IgD-negative memory B cell (primary cell): Measurements from ENCODE around the gene CD160. TPM values are rescaled to one million over a fixed set of nuclear protein-coding genes. Genes with fewer than 3 reads are reported as not detected.
"Not testable (repeated sequence)": the region's sequence is repeated elsewhere in the genome, so short reads cannot be mapped to it uniquely, and the experiment has no call there.

Source experiments
- H3K27ac Mint-ChIP-seq, 3 donors: one replicate each; pipeline ENCODE4 v1.8.0; 2020 to 2022; ENCODE audit warnings: mild to moderate bottlenecking in 3 of 3, mixed read lengths in 3 of 3, moderate library complexity in 1 of 3
- H3K27me3 Mint-ChIP-seq: one replicate; pipeline ENCODE4 v1.8.0; 2021; ENCODE audit warnings: mixed read lengths
- H3K36me3 Mint-ChIP-seq: one replicate; pipeline ENCODE4 v1.8.0; 2020; ENCODE audit warnings: mild to moderate bottlenecking, mixed read lengths
- H3K4me1 Mint-ChIP-seq, 3 donors: one replicate each; pipeline ENCODE4 v1.8.0; 2020 to 2022; ENCODE audit warnings: mixed read lengths in 3 of 3, mild to moderate bottlenecking in 1 of 3
- H3K4me3 Mint-ChIP-seq, 4 donors: one replicate each; pipeline ENCODE4 v1.8.0; 2020 to 2022; ENCODE audit warnings: mild to moderate bottlenecking in 4 of 4, mixed read lengths in 4 of 4, moderate library complexity in 3 of 4
- H3K9me3 Mint-ChIP-seq, 3 donors: one replicate each; pipeline ENCODE4 v1.8.0; 2020 to 2021; ENCODE audit warnings: mixed read lengths in 3 of 3, mild to moderate bottlenecking in 1 of 3
- polyA plus RNA-seq: library from polyadenylated mRNA; unstranded; fragments of 300-500 nt; fragmentation: Illumina TruSeq; gene quantifications from one replicate; pipeline ENCODE4 v1.2.3, GENCODE V29; 2021

The CD160 gene
- polyA plus RNA-seq, 1 donor from 2014 or later: 1.8 TPM

GRCh38 chr1:145726193-145726592 is 6.9 kb downstream of the CD160 start:
- H3K27ac Mint-ChIP-seq, H3K9me3 Mint-ChIP-seq, H3K4me1 Mint-ChIP-seq, H3K27me3 Mint-ChIP-seq, H3K4me3 Mint-ChIP-seq, H3K36me3 Mint-ChIP-seq: not testable (repeated sequence)

GRCh38 chr1:145729196-145729595 is 9.9 kb downstream of the CD160 start:
- Mint-ChIP-seq H3K9me3 (no peaks in the 10 kb centered on the region), H3K4me1 (peaks cover 0 to 1% (median 0%) of the 10 kb centered on the region in 3 donors), H3K27ac (no peak overlapping the region), H3K27me3 (no peaks in the 10 kb centered on the region), H3K36me3 (peaks cover 4% of the 10 kb centered on the region), H3K4me3 (no peak overlapping the region)

- Mint-ChIP-seq H3K27ac (no peak overlapping the region), H3K4me3 (no peak overlapping the region), H3K9me3 (no peaks in the 10 kb centered on the region), H3K4me1 (peaks cover 0 to 2% (median 0%) of the 10 kb centered on the region in 3 donors), H3K27me3 (no peaks in the 10 kb centered on the region), H3K36me3 (peaks cover 4% of the 10 kb centered on the region)
Observed at GRCh38 chr1:145729666-145730436, 10.6 kb downstream of the CD160 start.

GRCh38 chr1:145730467-145730866 is 11.2 kb downstream of the CD160 start:
- Mint-ChIP-seq H3K27ac (no peak overlapping the region), H3K36me3 (peaks cover 4% of the 10 kb centered on the region)

GRCh38 chr1:145730900-145731299 is 11.6 kb downstream of the CD160 start:
- Mint-ChIP-seq H3K27me3 (no peaks in the 10 kb centered on the region), H3K4me1 (peaks cover 0 to 2% (median 0%) of the 10 kb centered on the region in 3 donors), H3K9me3 (no peaks in the 10 kb centered on the region), H3K27ac (no peak overlapping the region), H3K36me3 (peaks cover 4% of the 10 kb centered on the region), H3K4me3 (no peak overlapping the region)

More at GRCh38 chr1:145730467-145730866, 11.2 kb downstream of the CD160 start:
- H3K9me3 Mint-ChIP-seq: no peaks in the 10 kb centered on the region
- H3K27me3 Mint-ChIP-seq: no peaks in the 10 kb centered on the region
- H3K4me1 Mint-ChIP-seq: peaks cover 0 to 2% (median 0%) of the 10 kb centered on the region in 3 donors
- H3K4me3 Mint-ChIP-seq: no peak overlapping the region

GRCh38 chr1:145736191-145736590 is 16.9 kb downstream of the CD160 start:
- Mint-ChIP-seq H3K27me3 (no peaks in the 10 kb centered on the region), H3K27ac (no peak overlapping the region), H3K4me3 (no peak overlapping the region), H3K36me3 (peaks cover 4% of the 10 kb centered on the region), H3K4me1 (peaks cover 0 to 2% (median 0%) of the 10 kb centered on the region in 3 donors), H3K9me3 (no peaks in the 10 kb centered on the region)

- Mint-ChIP-seq H3K4me1 (no peaks in the 10 kb centered on the region), H3K27ac (no peak overlapping the region), H3K9me3 (no peaks in the 10 kb centered on the region), H3K4me3 (no peak overlapping the region), H3K27me3 (no peaks in the 10 kb centered on the region), H3K36me3 (peaks cover 9% of the 10 kb centered on the region)
Observed at GRCh38 chr1:145740269-145740668, 21.0 kb downstream of the CD160 start.

GRCh38 chr1:145747398-145748247 is 28.3 kb downstream of the CD160 start:
- H3K9me3 Mint-ChIP-seq: no peaks in the 10 kb centered on the region
- H3K4me1 Mint-ChIP-seq: peaks cover 0 to 3% (median 0%) of the 10 kb centered on the region in 3 donors
- H3K36me3 Mint-ChIP-seq: peaks cover 5% of the 10 kb centered on the region
- H3K27ac Mint-ChIP-seq: peak overlapping the region in 1 of 3 donors; percentile 9
- no peak overlapping the region for H3K4me3 Mint-ChIP-seq
- no peaks in the 10 kb centered on the region for H3K27me3 Mint-ChIP-seq

- H3K27me3 Mint-ChIP-seq: no peaks in the 10 kb centered on the region
- H3K9me3 Mint-ChIP-seq: no peaks in the 10 kb centered on the region
- H3K36me3 Mint-ChIP-seq: peaks cover 3% of the 10 kb centered on the region
- no peak overlapping the region for H3K4me3 Mint-ChIP-seq
- no peak overlapping the region for H3K27ac Mint-ChIP-seq
- H3K4me1 Mint-ChIP-seq: peaks cover 0 to 3% (median 0%) of the 10 kb centered on the region in 3 donors
Observed at GRCh38 chr1:145750426-145750825, 31.1 kb downstream of the CD160 start.

GRCh38 chr1:145751491-145752037 is 32.3 kb downstream of the CD160 start:
- peak overlapping the region in 1 of 3 donors; percentile 57 for H3K27ac Mint-ChIP-seq
- peaks cover 0 to 3% (median 0%) of the 10 kb centered on the region in 3 donors for H3K4me1 Mint-ChIP-seq
- no peaks in the 10 kb centered on the region for H3K27me3 Mint-ChIP-seq
- H3K36me3 Mint-ChIP-seq: peaks cover 5% of the 10 kb centered on the region
- no peak overlapping the region for H3K4me3 Mint-ChIP-seq
- H3K9me3 Mint-ChIP-seq: no peaks in the 10 kb centered on the region

- Mint-ChIP-seq H3K9me3 (peaks cover 0 to 11% (median 4%) of the 10 kb centered on the region in 3 donors), H3K4me1 (no peaks in the 10 kb centered on the region), H3K27me3 (no peaks in the 10 kb centered on the region), H3K4me3 (no peak overlapping the region), H3K36me3 (peaks cover 18% of the 10 kb centered on the region), H3K27ac (no peak overlapping the region)
Observed at GRCh38 chr1:145757420-145757819, 38.1 kb downstream of the CD160 start.

- Mint-ChIP-seq H3K4me1 (peaks cover 0 to 2% (median 0%) of the 10 kb centered on the region in 3 donors), H3K27ac (no peak overlapping the region), H3K4me3 (no peak overlapping the region), H3K9me3 (peaks cover 0 to 11% (median 4%) of the 10 kb centered on the region in 3 donors), H3K27me3 (no peaks in the 10 kb centered on the region), H3K36me3 (peaks cover 21% of the 10 kb centered on the region)
Observed at GRCh38 chr1:145758116-145758515, 38.8 kb downstream of the CD160 start.

GRCh38 chr1:145758575-145758974 is 39.3 kb downstream of the CD160 start:
- Mint-ChIP-seq H3K36me3 (peaks cover 22% of the 10 kb centered on the region), H3K4me3 (no peak overlapping the region), H3K4me1 (peaks cover 0 to 2% (median 0%) of the 10 kb centered on the region in 3 donors), H3K27me3 (no peaks in the 10 kb centered on the region), H3K27ac (no peak overlapping the region), H3K9me3 (peaks cover 0 to 12% (median 4%) of the 10 kb centered on the region in 3 donors)

GRCh38 chr1:145759721-145760120 is 40.4 kb downstream of the CD160 start:
- H3K36me3 Mint-ChIP-seq: peaks cover 22% of the 10 kb centered on the region
- H3K27me3 Mint-ChIP-seq: no peaks in the 10 kb centered on the region
- H3K4me1 Mint-ChIP-seq: peaks cover 0 to 2% (median 0%) of the 10 kb centered on the region in 3 donors
- no peak overlapping the region for H3K27ac Mint-ChIP-seq
- H3K9me3 Mint-ChIP-seq: peaks cover 0 to 12% (median 4%) of the 10 kb centered on the region in 3 donors
- peak overlapping the region in 1 of 4 donors; percentile 0 for H3K4me3 Mint-ChIP-seq

- H3K4me1 Mint-ChIP-seq, H3K27me3 Mint-ChIP-seq, H3K27ac Mint-ChIP-seq: not testable (repeated sequence)
- Mint-ChIP-seq H3K36me3 (peaks cover 24% of the 10 kb centered on the region), H3K9me3 (peaks cover 0 to 12% (median 4%) of the 10 kb centered on the region in 3 donors), H3K4me3 (peak overlapping the region in 1 of 4 donors; percentile 9)
Observed at GRCh38 chr1:145760395-145760949, 41.2 kb downstream of the CD160 start.
